Pancreas (tissue), 10 donors: Measurements from ENCODE around the gene TNFRSF11A. TPM values are rescaled to one million over a fixed set of nuclear protein-coding genes. Genes with fewer than 3 reads are reported as not detected.

Experiments
- ATAC-seq, 4 donors: fragments of 200-7000 bp; cut with Tn5 transposase; one replicate each; pipeline versions ENCODE4 v1.8.0 to v1.9.1; 2020; ENCODE audit warnings: mild to moderate bottlenecking in 4 of 4, moderate library complexity in 4 of 4
- DNase-seq, 6 donors: peaks; one replicate each; pipeline ENCODE4 v3.0.0-alpha.2; 2020
- FAIRE-seq: peaks from 2 replicates; lab custom pipeline; 2012; peaks lifted over from hg19 to GRCh38; lab: Jason Lieb, UNC
- H3K27ac ChIP-seq, 4 donors: fragments of 200-600 bp; sonication (generic); 1 replicate in 3 of 4; 2 replicates in 1 of 4; pipeline versions ENCODE4 v1.5.0 to v1.8.0; 2020
- H3K27me3 ChIP-seq, 4 donors: fragments of 200-600 bp; one replicate each; pipeline ENCODE4 v1.8.0; 2021
- H3K36me3 ChIP-seq, 3 donors: fragments of 200-600 bp; sonication (generic) in 1 of 3; one replicate each; pipeline versions ENCODE4 v1.5.0 to v1.8.0; 2020 to 2021
- H3K4me1 ChIP-seq, 3 donors: fragments of 200-600 bp; one replicate each; pipeline ENCODE4 v1.8.0; 2021
- H3K4me3 ChIP-seq, 4 donors: fragments of 200-600 bp; sonication (generic) in 2 of 4; one replicate each; pipeline versions ENCODE4 v1.5.0 to v1.8.0; 2020 to 2021
- H3K9me3 ChIP-seq, 4 donors: fragments of 200-600 bp; one replicate each; pipeline ENCODE4 v1.8.0; 2021
- WGBS, 2 donors: extraction: QIAGEN DNeasy Blood & Tissue Kit; methylation state at CpG; one replicate each; pipeline ENCODE4 v1.1.7; 2013; 5-methylcytosine and 5-hydroxymethylcytosine counted together
- intact Hi-C, 3 donors: fragments of 100-400 bp; cut with DNase I; formaldehyde crosslinking; loops; one replicate each; pipeline versions ENCODE4 v1.11.1 to v1.14.2; 2022
- polyA plus RNA-seq, 2 donors: library from polyadenylated mRNA; stranded (reverse); fragments of 200-250 nt; gene quantifications; one replicate each; pipeline ENCODE4 v1.2.3, GENCODE V29; 2013
- total RNA-seq, 6 donors: library from RNA; stranded (reverse); fragmentation: NEBNext Ultra II Directional in 4 of 6; extraction: Animal tissue kit (Norgen Biotek cat#: 25700) in 4 of 6; gene quantifications; one replicate each; pipeline versions ENCODE4 v1.2.1 to v1.2.4, GENCODE V29; 2021 to 2023
- TF ChIP-seq, protein P1 (sequence below), 4 donors: fragments of 200-600 bp; sonication (generic) in 3 of 4; IDR thresholded peaks; one replicate each; pipeline versions ENCODE4 v1.5.0 to v1.8.0; 2021; ENCODE audit warnings: antibody characterized with exemption in 4 of 4
- donor health status: healthy with polysubstance abuse.
- donor health status: DM: no; HTN: no; CAD: no; lungs with moderate emphysema.
- donor health status: DM: no; HTN: no; CAD: no.
- donor health status: control.
- donor health status: control.
- donor health status: Bipolar disorder and iron deficiency.
- donor health status: DM: yes; HTN: yes; CAD: no.
- donor health status: DM: no; HTN: no; CAD: no.
- donor health status: DM: no; HTN: no; CAD: no.
- donor health status: DM: yes; HTN: yes; CAD: no.

TNFRSF11A gene
- total and polyA plus RNA-seq, 8 donors, result 0.80 to 6.2 (median 2.8) TPM

DNA sequence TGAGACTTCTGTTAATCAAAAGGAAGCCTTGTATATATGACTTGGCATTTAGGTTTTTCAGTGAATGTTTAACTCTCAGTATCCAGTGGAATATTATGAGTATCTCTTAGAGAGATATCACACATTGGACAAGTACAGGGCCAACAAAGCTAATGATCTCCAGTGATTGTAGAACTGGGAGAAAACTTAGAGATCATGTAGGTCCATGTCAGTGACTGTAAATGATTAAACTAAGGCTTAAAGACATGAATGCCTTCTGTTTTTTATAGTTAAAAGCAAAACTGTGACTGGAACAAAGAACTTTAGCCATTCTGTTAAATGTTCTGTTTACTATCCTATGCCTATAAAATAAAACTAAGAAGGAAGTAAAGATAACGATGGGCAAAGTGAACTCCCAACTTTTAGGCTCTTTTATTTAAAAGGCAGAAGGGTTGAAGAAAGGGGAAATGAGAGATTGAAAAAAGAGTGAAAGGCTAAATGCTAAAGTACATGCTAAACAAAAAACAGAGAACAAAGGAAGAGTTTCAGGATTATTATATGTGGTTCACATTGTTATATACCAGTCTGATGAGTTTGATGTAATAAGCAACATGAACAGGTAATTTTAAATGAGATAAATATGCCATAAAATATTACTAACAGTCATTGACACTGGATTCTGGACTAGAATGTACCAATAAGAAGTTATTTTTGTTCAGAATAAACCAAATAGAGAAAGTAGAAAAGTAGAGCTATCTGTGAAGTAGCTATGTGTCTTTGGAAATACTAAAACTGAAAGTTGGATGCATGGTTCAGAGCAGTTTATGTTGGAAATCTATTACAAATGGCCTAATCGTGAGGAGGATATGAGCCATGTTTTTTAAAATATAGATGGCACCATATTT is 37.1 kb upstream of the TNFRSF11A start:
- peaks cover 0 to 3% (median 3%) of the 10 kb centered on the region in 3 donors for H3K4me1 ChIP-seq
- ATAC-seq (no peak), DNase-seq (no peak), FAIRE-seq (peak; percentile 72)
- TF ChIP-seq, protein P1, sequence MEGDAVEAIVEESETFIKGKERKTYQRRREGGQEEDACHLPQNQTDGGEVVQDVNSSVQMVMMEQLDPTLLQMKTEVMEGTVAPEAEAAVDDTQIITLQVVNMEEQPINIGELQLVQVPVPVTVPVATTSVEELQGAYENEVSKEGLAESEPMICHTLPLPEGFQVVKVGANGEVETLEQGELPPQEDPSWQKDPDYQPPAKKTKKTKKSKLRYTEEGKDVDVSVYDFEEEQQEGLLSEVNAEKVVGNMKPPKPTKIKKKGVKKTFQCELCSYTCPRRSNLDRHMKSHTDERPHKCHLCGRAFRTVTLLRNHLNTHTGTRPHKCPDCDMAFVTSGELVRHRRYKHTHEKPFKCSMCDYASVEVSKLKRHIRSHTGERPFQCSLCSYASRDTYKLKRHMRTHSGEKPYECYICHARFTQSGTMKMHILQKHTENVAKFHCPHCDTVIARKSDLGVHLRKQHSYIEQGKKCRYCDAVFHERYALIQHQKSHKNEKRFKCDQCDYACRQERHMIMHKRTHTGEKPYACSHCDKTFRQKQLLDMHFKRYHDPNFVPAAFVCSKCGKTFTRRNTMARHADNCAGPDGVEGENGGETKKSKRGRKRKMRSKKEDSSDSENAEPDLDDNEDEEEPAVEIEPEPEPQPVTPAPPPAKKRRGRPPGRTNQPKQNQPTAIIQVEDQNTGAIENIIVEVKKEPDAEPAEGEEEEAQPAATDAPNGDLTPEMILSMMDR (IDR thresholded peaks at IDR 0.05), result no peak
- H3K4me3 ChIP-seq, result no peak overlapping the region
- 66 to 78% methylated on average over 2 of the region's 2 CpGs for WGBS, 2 donors
- H3K27me3 ChIP-seq, result no peaks in the 10 kb centered on the region
- H3K36me3 ChIP-seq, result peaks cover 0 to 21% (median 0%) of the 10 kb centered on the region in 3 donors
- intact Hi-C loops, result no loop called here
- no peaks in the 10 kb centered on the region for H3K9me3 ChIP-seq
- H3K27ac ChIP-seq, result no peak overlapping the region

- intact Hi-C loops, result no loop called here
- no peaks in the 10 kb centered on the region for H3K27me3 ChIP-seq
- peaks cover 0 to 3% (median 3%) of the 10 kb centered on the region in 3 donors for H3K4me1 ChIP-seq
- H3K4me3 ChIP-seq, result no peak overlapping the region
- peaks cover 0 to 23% (median 0%) of the 10 kb centered on the region in 3 donors for H3K36me3 ChIP-seq
- TF ChIP-seq, protein P1 (IDR thresholded peaks at IDR 0.05), result no peak
- H3K9me3 ChIP-seq, result no peaks in the 10 kb centered on the region
- FAIRE-seq, result no peak
- no peak for DNase-seq
- no peak for ATAC-seq
- 84% methylated on average over 2 of the region's 2 CpGs for WGBS, 2 donors
- H3K27ac ChIP-seq, result no peak overlapping the region
Measured at GRCh38 chr18:62288665-62289008, 36.5 kb upstream of the TNFRSF11A start.

DNA sequence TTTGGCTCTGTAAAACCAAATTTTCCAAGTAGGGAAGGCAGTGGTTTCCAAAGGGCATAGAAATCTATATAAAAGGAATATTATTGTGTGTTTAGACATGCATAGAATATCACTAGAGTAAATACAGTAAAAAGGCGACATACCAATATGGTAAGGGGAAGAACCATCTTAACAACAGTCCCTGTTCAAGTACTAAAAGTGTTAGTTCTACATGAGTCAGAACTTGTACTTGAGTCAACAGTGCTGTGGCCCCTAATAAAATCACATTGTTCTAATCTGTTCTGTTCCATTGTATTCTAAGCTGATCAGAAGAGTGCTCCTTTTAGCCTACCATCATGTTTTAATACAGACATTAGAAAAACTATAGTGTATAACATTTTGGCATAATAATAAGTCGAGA is 36.1 kb upstream of the TNFRSF11A start:
- no peak for ATAC-seq
- FAIRE-seq, result no peak
- H3K36me3 ChIP-seq, result peaks cover 0 to 23% (median 0%) of the 10 kb centered on the region in 3 donors
- intact Hi-C loops, result no loop called here
- H3K27ac ChIP-seq, result no peak overlapping the region
- peaks cover 0 to 3% (median 3%) of the 10 kb centered on the region in 3 donors for H3K4me1 ChIP-seq
- WGBS, 2 donors, result 90 to 98% methylated on average over 2 of the region's 2 CpGs
- no peaks in the 10 kb centered on the region for H3K9me3 ChIP-seq
- no peak for DNase-seq
- TF ChIP-seq, protein P1 (IDR thresholded peaks at IDR 0.05), result no peak
- no peaks in the 10 kb centered on the region for H3K27me3 ChIP-seq
- H3K4me3 ChIP-seq, result no peak overlapping the region

GRCh38 chr18:62294073-62294472 is 31.0 kb upstream of the TNFRSF11A start:
- no peak overlapping the region for H3K4me3 ChIP-seq
- DNase-seq (no peak), FAIRE-seq (no peak), ATAC-seq (no peak)
- no peaks in the 10 kb centered on the region for H3K27me3 ChIP-seq
- no peaks in the 10 kb centered on the region for H3K9me3 ChIP-seq
- TF ChIP-seq, protein P1 (IDR thresholded peaks at IDR 0.05), result no peak
- H3K36me3 ChIP-seq, result peaks cover 0 to 19% (median 0%) of the 10 kb centered on the region in 3 donors
- intact Hi-C loops, result no loop called here
- no peaks in the 10 kb centered on the region for H3K4me1 ChIP-seq
- no peak overlapping the region for H3K27ac ChIP-seq
